Peyer's patch (tissue), 4 donors: ENCODE data around the gene DGKH.

Experiments used
- POLR2A ChIP-seq, 2 donors: fragments of 450-650 bp; IDR thresholded peaks; one replicate each; pipeline ENCODE4 v1.5.1; 2017; ENCODE audit warnings: antibody characterized with exemption in 2 of 2, mild to moderate bottlenecking in 2 of 2, moderate library complexity in 2 of 2
- TF ChIP-seq, protein P1 (sequence below), 6 experiments: fragments of 450-650 bp in 4 of 6; fragments of 200-600 bp in 2 of 6; sonication (generic) in 1 of 6; IDR thresholded peaks; one replicate each; pipeline ENCODE4 v1.5.1; 2017 to 2019; ENCODE audit warnings: antibody characterized with exemption in 6 of 6, mild to moderate bottlenecking in 3 of 6, moderate library complexity in 1 of 6

DNA sequence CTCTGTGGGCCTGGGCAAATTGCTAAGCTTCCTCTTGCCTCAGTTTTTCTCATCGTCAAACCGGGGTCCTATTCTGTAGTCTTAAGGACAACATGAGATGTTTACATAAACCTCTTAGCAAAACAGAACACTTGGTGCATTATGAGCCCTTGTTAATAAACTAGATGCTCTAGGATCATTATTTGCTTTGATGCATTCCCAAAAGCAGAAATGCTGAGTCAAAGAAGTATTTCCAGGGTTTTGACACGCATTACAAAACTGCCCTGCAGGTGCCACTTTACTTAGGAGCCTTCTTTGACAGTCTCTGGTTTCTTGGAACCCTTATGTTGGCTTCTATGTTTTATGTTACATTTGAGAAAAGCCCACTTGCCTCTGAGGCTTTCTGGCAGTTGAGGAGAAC is 235.6 kb downstream of the DGKH start:
- TF ChIP-seq, protein P1, sequence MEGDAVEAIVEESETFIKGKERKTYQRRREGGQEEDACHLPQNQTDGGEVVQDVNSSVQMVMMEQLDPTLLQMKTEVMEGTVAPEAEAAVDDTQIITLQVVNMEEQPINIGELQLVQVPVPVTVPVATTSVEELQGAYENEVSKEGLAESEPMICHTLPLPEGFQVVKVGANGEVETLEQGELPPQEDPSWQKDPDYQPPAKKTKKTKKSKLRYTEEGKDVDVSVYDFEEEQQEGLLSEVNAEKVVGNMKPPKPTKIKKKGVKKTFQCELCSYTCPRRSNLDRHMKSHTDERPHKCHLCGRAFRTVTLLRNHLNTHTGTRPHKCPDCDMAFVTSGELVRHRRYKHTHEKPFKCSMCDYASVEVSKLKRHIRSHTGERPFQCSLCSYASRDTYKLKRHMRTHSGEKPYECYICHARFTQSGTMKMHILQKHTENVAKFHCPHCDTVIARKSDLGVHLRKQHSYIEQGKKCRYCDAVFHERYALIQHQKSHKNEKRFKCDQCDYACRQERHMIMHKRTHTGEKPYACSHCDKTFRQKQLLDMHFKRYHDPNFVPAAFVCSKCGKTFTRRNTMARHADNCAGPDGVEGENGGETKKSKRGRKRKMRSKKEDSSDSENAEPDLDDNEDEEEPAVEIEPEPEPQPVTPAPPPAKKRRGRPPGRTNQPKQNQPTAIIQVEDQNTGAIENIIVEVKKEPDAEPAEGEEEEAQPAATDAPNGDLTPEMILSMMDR (IDR thresholded peaks at IDR 0.05) = no peak
- TF ChIP-seq POLR2A (IDR thresholded peaks at IDR 0.05) = no peak
